CD14-positive monocyte (primary cell): ENCODE data around the gene GON4L. TPM values are rescaled to one million over a fixed set of nuclear protein-coding genes. Genes with fewer than 3 reads are reported as not detected.

ENCODE experiments used
- DNase-seq, 3 donors: peaks; one replicate each; pipeline ENCODE4 v3.0.0-alpha.2; 2011 to 2022
- H2AFZ ChIP-seq: 2 replicates; pipeline ENCODE4 v1.6.0; 2012; ENCODE audit warnings: mild to moderate bottlenecking, low read depth, low read length, inconsistent platforms; ENCODE audit not compliant: insufficient read depth, poor library complexity, severe bottlenecking
- H3K27ac ChIP-seq, 2 donors: 1 replicate in 1 of 2; 2 replicates in 1 of 2; pipeline ENCODE4 v1.5.1; 2012 to 2013; ENCODE audit warnings: low read length in 2 of 2, control low read depth in 1 of 2, inconsistent platforms in 1 of 2, low read depth in 1 of 2, mild to moderate bottlenecking in 1 of 2
- H3K27me3 ChIP-seq, 2 donors: one replicate each; pipeline versions ENCODE4 v1.6.0 to v1.6.1; 2011 to 2013; ENCODE audit warnings: low read length in 2 of 2; ENCODE audit not compliant: control insufficient read depth in 2 of 2, insufficient read depth in 2 of 2
- H3K36me3 ChIP-seq, 2 donors: replicated peaks in 1 of 2; 1 replicate in 1 of 2; 2 replicates in 1 of 2; pipeline versions ENCODE4 v1.5.1 to v1.6.1; 2012 to 2013; ENCODE audit warnings: low read length in 2 of 2, control low read depth in 1 of 2, inconsistent platforms in 1 of 2, mild to moderate bottlenecking in 1 of 2; ENCODE audit not compliant: insufficient read depth in 2 of 2, control insufficient read depth in 1 of 2
- H3K4me1 ChIP-seq, 2 donors: 1 replicate in 1 of 2; 2 replicates in 1 of 2; pipeline versions ENCODE4 v1.5.1 to v1.6.1; 2012 to 2013; ENCODE audit warnings: low read length in 2 of 2, control low read depth in 1 of 2, inconsistent platforms in 1 of 2, mild to moderate bottlenecking in 1 of 2, moderate library complexity in 1 of 2; ENCODE audit not compliant: insufficient read depth in 2 of 2, control insufficient read depth in 1 of 2
- H3K4me2 ChIP-seq: replicated peaks from 2 replicates; pipeline ENCODE3; 2012; ENCODE audit warnings: low read length, moderate library complexity, mild to moderate bottlenecking; ENCODE audit not compliant: poor library complexity, severe bottlenecking; ENCODE audit errors: extremely low read depth
- H3K4me3 ChIP-seq, 3 experiments: fragments of 200-600 bp in 1 of 3; sonication (generic) in 1 of 3; replicated peaks in 1 of 3; 1 replicate in 2 of 3; 2 replicates in 1 of 3; pipeline ENCODE4 v1.5.1; 2011 to 2013; ENCODE audit warnings: low read length in 3 of 3, mild to moderate bottlenecking in 3 of 3, control low read depth in 2 of 3, low read depth in 2 of 3, inconsistent platforms in 1 of 3, moderate library complexity in 1 of 3
- H3K79me2 ChIP-seq: 2 replicates; pipeline ENCODE4 v1.6.0; 2012; ENCODE audit warnings: mild to moderate bottlenecking, control low read depth, inconsistent platforms, low read length, moderate library complexity; ENCODE audit not compliant: insufficient read depth
- H3K9ac ChIP-seq: 2 replicates; pipeline ENCODE4 v1.6.0; 2017; ENCODE audit warnings: low read length, mild to moderate bottlenecking; ENCODE audit not compliant: insufficient read depth, poor library complexity, severe bottlenecking
- H3K9me3 ChIP-seq, 2 donors: replicated peaks in 1 of 2; 1 replicate in 1 of 2; 2 replicates in 1 of 2; pipeline versions ENCODE4 v1.5.1 to v1.6.1; 2012 to 2013; ENCODE audit warnings: low read length in 2 of 2, control low read depth in 1 of 2; ENCODE audit not compliant: control insufficient read depth in 1 of 2, insufficient read depth in 1 of 2
- H4K20me1 ChIP-seq: 2 replicates; pipeline ENCODE4 v1.6.0; 2012; ENCODE audit warnings: mild to moderate bottlenecking, low read length, control low read depth, moderate library complexity; ENCODE audit not compliant: insufficient read depth
- H3K27ac Mint-ChIP-seq, 7 donors: one replicate each; pipeline ENCODE4 v1.8.0; 2020; ENCODE audit warnings: mild to moderate bottlenecking in 7 of 7, mixed read lengths in 7 of 7, moderate library complexity in 6 of 7, inconsistent platforms in 2 of 7
- H3K27me3 Mint-ChIP-seq, 3 donors: one replicate each; pipeline ENCODE4 v1.8.0; 2021 to 2022; ENCODE audit warnings: low read depth in 3 of 3, mild to moderate bottlenecking in 3 of 3, mixed read lengths in 3 of 3, moderate library complexity in 3 of 3, inconsistent platforms in 1 of 3
- H3K36me3 Mint-ChIP-seq, 2 donors: one replicate each; pipeline ENCODE4 v1.8.0; 2020; ENCODE audit warnings: mixed read lengths in 2 of 2, inconsistent platforms in 1 of 2, mild to moderate bottlenecking in 1 of 2
- H3K4me1 Mint-ChIP-seq: one replicate; pipeline ENCODE4 v1.8.0; 2020; ENCODE audit warnings: mild to moderate bottlenecking, mixed read lengths
- H3K4me3 Mint-ChIP-seq, 2 donors: one replicate each; pipeline ENCODE4 v1.8.0; 2020; ENCODE audit warnings: mild to moderate bottlenecking in 2 of 2, mixed read lengths in 2 of 2, moderate library complexity in 1 of 2
- H3K9me3 Mint-ChIP-seq, 7 donors: one replicate each; pipeline ENCODE4 v1.8.0; 2020 to 2022; ENCODE audit warnings: mixed read lengths in 7 of 7, mild to moderate bottlenecking in 6 of 7, moderate library complexity in 6 of 7, inconsistent platforms in 2 of 7
- CTCF ChIP-seq: fragments of 200-600 bp; IDR thresholded peaks from one replicate; pipeline ENCODE4 v1.8.0; 2022; ENCODE audit warnings: antibody characterized with exemption, mild to moderate bottlenecking
- WGBS: methylation state at CpG from one replicate; pipeline ENCODE4 v1.1.5; 2013; ENCODE audit warnings: missing lambda C conversion rate; ENCODE audit not compliant: insufficient coverage; 5-methylcytosine and 5-hydroxymethylcytosine counted together
- intact Hi-C, 2 donors: fragments of 100-400 bp; cut with micrococcal nuclease; formaldehyde crosslinking; loops; one replicate each; pipeline versions ENCODE4 v1.15.0 to v1.15.1; 2023
- polyA plus RNA-seq, 3 donors: library from polyadenylated mRNA; depleted of rRNA in 1 of 3; unstranded in 2 of 3; stranded (reverse) in 1 of 3; fragments of 300-500 nt in 2 of 3; fragments of >200 nt in 1 of 3; fragmentation: Illumina TruSeq in 2 of 3; gene quantifications; 1 replicate in 2 of 3; 2 replicates in 1 of 3; pipeline ENCODE4 v1.2.3, GENCODE V29; 2012 to 2021

Gene GON4L
- polyA plus RNA-seq, 3 donors = 8.5 to 39.5 (median 14.0) TPM

DNA sequence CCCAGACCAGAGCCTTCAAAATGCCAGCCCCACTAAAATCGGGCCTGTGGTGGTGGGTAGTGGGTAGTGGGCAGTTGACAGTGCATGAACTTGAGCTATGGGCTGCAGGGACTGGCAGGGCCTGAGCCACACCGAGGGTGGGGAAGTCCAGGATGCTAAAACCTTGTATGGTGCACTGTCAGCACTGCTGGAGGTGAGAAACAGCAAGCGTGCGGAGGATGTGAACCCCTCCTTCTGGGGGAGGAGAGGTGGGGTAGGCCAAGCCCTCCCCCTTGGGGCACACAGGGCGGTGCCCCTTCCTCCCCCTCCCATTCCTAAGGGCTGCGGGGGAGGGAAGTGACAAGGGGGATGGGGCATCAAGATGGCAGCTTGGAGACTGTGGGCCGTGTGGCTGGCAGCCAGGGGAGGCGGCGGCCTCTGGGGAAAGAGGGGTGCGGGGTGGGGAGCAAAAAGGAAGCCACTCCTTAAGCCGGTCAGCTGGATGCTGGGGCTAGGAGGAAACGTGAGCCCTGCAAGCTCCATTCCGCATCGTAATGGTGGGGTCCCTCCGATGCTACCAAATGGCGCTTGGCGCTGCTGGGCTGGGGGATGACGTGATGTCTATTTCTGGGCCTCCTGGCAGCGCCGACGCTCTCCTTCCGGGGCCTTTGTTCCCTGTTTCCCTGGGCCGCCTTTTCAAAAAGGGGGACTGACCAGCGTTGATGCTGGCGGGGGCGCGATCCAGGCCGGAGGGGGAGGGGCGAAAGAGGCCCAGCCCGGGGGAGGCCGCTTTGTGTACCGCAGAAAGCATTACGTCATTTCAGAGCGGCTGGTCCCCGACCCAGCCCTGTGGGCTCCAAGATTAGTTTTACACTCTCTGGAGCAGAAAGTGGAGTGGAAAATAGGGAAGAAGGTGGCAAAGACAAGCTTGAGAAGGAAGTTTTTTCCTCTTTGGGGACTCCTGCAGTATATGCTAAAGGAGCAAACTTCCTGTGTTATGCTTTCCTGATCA, 3.2 kb upstream of the GON4L start:
- Mint-ChIP-seq H3K9me3 (no peaks in the 10 kb centered on the region), H3K4me1 (peaks cover 38% of the 10 kb centered on the region), H3K36me3 (peaks cover 1 to 2% of the 10 kb centered on the region in 2 donors), H3K4me3 (peak overlapping the region; percentile 80 to 87), H3K27me3 (peaks cover 0 to 1% (median 0%) of the 10 kb centered on the region in 3 donors), H3K27ac (peak overlapping the region; percentile 95 to 99 (median 96))
- H3K36me3 ChIP-seq = peaks cover 0 to 3% of the 10 kb centered on the region in 2 donors
- H3K9ac ChIP-seq = peak overlapping the region; percentile 64
- H3K9me3 ChIP-seq = no peaks in the 10 kb centered on the region
- H3K4me3 ChIP-seq = peak overlapping the region; percentile 30 to 84 (median 44)
- DNase-seq = peak; percentile 62 to 85 (median 74)
- WGBS = 0% methylated on average over 30 of the region's 35 CpGs
- peak overlapping the region; percentile 87 for H3K4me2 ChIP-seq
- H4K20me1 ChIP-seq = no peaks in the 10 kb centered on the region
- H3K27me3 ChIP-seq = no peaks in the 10 kb centered on the region
- H3K27ac ChIP-seq = peak overlapping the region; percentile 83 to 88
- peaks cover 25% of the 10 kb centered on the region for H3K79me2 ChIP-seq
- no peak for TF ChIP-seq CTCF
- intact Hi-C loops = loop anchor here in 1 of 2 donors (2.0 to 5.0 kb wide), 2 partner anchors 37 to 51 kb away; partner anchors contain the start of gene RIT1
- H2AFZ ChIP-seq = peak overlapping the region; percentile 95
- H3K4me1 ChIP-seq = peaks cover 45 to 58% of the 10 kb centered on the region in 2 donors

DNA sequence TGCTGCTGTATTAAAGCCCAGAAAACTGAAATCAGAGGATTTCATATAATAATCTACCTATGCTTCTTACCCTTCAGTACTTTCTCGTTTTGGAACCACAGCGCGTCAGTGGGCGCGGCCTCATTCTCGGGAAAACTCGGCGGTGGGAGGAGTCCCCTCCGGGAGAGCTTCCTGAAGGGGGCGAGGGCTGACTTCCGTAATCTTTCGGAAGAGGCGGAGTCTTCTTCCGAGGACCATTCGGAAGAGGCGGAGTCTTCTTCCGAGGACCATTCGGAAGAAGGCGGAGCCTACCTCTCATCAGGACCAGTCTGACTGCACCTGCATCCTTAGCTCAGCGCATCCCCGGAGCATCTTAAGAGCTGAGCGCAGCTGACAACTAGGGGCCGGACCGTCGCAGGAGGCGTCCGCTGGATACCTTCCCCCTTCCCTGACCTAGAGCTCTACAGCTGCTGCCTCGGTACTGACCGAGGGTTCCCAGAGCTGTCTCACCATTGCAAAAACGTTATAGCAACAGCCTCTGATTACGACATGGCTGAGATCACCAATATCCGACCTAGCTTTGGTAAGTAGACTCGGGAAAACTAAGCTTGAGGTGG, 2.3 kb upstream of the GON4L start, which contains the start of gene SYT11:
Gene SYT11 (plus strand): TSS at position 334 of the 596 bp plus-strand sequence. CDS start 195 bp downstream, at position 529.
- under 1% methylated on average over 32 of the region's 33 CpGs for WGBS
- Mint-ChIP-seq H3K4me3 (peak within 1 kb of the TSS; percentile 80 to 87), H3K4me1 (peaks cover 38% of the 10 kb centered on the region), H3K27me3 (peaks cover 0 to 1% (median 0%) of the 10 kb centered on the region in 3 donors), H3K9me3 (no peaks in the 10 kb centered on the region), H3K36me3 (peaks cover 8 to 10% of the 10 kb centered on the region in 2 donors), H3K27ac (peak within 1 kb of the TSS; percentile 95 to 99 (median 96))
- no peaks in the 10 kb centered on the region for H4K20me1 ChIP-seq
- H3K36me3 ChIP-seq = peaks cover 4 to 11% of the 10 kb centered on the region in 2 donors
- H3K9ac ChIP-seq = peak within 1 kb of the TSS; percentile 64
- peak within 1 kb of the TSS; percentile 95 for H2AFZ ChIP-seq
- H3K27ac ChIP-seq = peak within 1 kb of the TSS; percentile 83 to 88
- intact Hi-C loops = loop anchor here in 1 of 2 donors (2.0 kb wide), 1 partner anchor 51 kb away; the partner anchor contains the start of gene RIT1
- peaks cover 34% of the 10 kb centered on the region for H3K79me2 ChIP-seq
- no peak for TF ChIP-seq CTCF
- no peaks in the 10 kb centered on the region for H3K27me3 ChIP-seq
- H3K4me1 ChIP-seq = peaks cover 45 to 58% of the 10 kb centered on the region in 2 donors
- no peaks in the 10 kb centered on the region for H3K9me3 ChIP-seq
- peak within 1 kb of the TSS; percentile 87 for H3K4me2 ChIP-seq
- H3K4me3 ChIP-seq = peak within 1 kb of the TSS; percentile 44 to 84 (median 78)
- peak; percentile 91 to 95 (median 95) for DNase-seq
